Activated effector memory CD4-positive, alpha-beta T cell treated with anti-CD3 and anti-CD28 coated beads, Interleukin-2, amount 50 U/mL, for 16 hours (primary cell): ENCODE measurements around the gene GFOD1.
"Not testable (repeated sequence)": the region's sequence is repeated elsewhere in the genome, so short reads cannot be mapped to it uniquely, and the experiment has no call there.

ENCODE experiments used
- DNase-seq: peaks from one replicate; pipeline ENCODE4 v3.0.0-alpha.2; 2020

GFOD1 gene

DNA sequence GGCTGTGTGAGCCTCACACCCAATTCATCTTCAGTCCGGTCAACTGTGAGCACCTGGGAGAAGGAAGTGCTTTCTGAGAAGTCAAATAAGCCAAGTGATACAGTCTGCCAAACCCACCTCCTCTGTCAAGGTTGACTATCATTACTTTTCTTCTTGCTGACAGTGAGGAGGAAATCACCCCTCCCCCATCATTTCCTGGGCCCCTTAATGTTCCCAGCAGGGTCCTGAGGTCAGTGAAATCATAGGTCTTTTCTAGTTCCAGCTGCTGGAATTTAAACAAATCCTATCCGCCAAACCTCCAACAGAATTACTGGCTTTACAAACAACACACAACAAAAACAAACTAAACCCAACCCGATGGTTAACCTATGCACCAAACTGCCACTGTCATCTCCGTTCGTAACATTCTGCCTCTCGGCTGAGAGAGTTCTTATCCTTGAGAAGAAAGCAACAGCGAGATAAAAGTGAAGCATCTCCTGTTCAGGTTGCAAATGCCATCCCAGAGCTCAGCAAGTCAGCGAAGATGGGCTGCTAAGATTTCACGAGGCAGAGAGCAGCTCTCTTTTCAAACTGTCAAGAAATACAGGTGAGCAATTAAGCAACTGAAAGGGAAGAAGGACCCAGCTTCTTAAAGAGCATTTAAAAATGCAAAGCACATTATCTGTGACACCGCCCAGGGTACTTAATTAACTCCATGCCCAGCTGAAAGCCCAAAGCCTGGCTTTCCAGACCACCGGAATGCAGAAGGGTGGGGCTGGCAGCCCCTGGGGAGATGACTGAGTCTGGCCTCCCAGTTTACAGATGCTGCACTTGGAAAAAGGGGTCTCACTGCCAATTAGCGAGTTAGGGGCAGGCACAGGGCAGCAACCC lies 24.7 kb downstream of the GFOD1 start:
- DNase-seq, result no peak

GRCh38 chr6:13461805-13462204 lies 25.6 kb downstream of the GFOD1 start:
- DNase-seq, result no peak

DNA sequence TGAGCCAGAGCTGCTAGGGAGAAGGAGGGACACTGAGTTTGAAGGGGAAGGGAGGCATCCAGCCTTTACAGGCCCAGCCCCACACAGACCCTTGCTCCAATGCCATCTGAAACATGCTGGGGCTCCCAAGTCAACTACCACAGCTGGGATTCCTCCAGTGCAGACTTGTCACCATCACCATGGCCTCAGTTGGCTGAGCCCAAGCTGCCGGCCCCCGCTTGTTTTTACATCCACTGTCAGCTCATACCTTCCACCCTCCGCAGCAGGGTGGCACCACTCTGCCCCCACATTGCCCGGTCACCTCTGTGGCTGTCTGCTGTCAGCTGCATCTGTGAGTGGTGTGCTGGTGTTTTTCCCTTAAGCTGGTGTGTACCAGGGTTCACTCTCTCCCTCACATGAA lies 26.1 kb downstream of the GFOD1 start:
- no peak for DNase-seq

GRCh38 chr6:13460289-13460688 lies 27.1 kb downstream of the GFOD1 start:
- DNase-seq, result not testable (repeated sequence)

- DNase-seq, result no peak
These were observed 29.8 kb downstream of the GFOD1 start for GRCh38 chr6:13457577-13457976.

DNA sequence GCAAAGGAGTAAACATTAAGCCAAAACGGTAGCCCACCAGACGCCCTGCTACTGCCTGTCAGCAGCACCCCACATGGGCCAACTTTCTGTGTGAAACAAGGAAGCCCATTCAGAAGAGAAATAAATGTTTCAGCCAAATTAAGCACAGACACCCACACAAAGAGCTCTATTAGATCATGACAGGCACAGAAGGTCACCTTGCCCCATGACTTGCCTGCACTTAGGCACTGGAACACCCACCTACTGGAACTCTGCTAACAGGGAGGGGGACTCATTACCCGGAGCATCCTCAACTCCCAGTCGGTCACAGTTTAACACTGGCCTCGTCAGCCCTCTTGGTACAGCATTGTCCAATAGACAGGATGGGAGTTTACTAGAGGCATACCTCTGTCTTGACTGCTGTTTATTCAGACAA lies 31.8 kb downstream of the GFOD1 start:
- no peak for DNase-seq

GRCh38 chr6:13454286-13455221 lies 32.8 kb downstream of the GFOD1 start:
- peak; percentile 90 for DNase-seq

DNA sequence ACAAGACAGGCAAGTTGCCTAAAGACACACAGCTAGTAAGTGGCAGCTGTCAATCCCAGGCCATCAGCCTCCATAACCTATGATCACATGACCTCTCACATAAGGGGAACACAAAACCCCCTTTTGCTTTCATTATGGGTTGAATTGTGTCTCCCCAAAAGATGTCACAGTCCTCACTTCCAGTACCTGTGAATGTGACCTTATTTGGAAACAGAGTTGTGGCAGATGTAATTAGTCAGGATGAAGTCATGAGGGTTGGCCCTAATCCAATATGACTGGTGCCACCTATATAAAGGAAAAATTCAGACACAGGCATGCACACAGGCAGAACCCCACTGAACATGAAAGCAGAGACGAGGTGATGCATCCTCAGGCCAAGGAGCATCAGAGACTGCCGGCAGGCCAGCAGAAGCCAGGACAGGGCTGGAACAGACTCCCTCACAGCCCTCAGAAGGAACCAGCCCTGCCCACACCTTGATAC lies 33.6 kb downstream of the GFOD1 start:
- DNase-seq, result peak; percentile 72

- no peak for DNase-seq
These were observed 34.2 kb downstream of the GFOD1 start for GRCh38 chr6:13453153-13453552.

DNA sequence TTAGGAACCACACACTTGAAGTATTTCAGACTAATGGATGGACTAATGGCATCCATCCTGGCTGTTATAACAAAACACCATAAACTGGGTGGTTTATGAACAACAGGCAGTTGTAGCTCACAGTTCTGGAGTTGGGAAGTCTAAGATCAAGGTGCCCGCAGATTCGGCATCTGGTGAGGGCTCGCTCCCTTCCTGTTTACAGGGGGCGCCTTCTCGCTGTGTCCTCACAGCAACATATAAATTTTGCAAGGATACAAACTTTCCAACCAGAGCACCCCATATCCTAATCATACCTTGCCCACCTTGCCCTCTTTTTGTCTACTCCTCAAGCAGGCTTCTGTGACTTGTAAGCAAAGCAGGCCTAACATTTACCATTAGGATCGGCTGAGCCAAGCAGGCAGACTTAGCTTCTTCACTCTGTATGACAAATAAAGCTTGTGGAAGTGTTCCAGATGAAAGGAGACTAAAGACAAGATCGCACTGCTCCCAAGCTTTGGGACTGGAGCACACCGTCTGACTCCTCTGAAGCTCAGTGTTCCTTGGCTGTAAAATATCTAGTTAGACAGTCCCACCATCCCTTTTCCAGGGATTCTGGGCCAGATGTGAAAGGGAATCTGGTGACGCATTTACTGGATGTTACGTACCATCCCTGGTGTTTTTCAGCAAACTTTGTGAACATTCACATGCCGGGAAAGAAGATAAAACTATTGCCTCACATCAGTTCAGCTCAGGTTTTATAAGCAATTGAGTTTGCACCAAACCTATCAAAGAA lies 34.9 kb downstream of the GFOD1 start:
- no peak for DNase-seq

DNA sequence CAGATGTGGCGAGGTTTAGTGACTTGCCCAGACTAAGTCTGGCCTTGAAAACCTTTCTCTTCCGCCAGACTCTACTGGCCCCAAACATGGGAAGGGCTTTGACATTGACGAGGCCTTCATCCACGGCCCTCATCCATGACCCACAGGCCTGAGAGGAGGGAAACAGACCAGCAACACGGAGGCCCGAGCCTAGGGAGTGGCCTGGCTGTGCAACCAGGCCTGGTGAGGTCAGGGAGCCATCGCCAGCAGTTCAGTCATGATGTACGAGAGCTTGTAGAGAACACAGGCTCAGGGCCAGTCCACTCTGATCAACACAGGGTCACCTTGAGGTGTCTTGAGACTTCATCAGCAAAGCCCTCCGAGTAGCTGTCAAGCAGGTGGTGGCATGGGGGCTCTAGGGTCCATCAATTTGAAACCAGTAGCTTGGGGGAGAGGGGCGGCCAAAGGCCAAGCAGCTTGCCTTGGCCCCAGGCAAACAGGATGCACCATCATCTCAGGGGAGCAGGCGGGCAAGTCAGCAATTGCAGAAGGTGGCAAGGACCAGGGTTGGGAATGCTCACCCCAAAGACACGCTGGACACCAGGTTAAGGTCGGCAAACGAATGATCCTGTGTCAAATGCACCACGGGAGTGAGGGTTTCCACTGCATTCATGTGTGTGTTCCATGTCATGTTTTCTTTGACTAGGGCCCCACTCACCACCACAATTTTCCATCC lies 36.1 kb downstream of the GFOD1 start:
- no peak for DNase-seq

DNA sequence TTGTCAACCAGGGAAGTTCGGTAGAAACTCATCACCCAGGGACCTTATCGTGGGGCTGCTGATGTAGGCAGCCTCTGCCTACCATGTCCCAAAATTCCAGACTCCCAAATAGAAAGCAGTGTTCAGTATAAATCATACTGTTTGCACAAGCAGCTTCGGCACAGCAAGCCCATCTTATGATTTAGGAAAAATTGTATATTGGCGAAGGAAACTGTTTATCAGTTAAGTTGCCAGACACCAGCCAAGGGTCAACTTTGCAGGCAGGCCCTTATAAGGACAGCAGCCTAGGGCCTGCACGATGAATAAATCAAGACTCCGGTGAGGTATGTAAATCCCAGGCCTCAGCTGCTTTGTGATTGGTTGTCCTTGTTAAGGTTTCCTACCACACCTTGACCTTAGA lies 36.8 kb downstream of the GFOD1 start:
- DNase-seq, result no peak

DNA sequence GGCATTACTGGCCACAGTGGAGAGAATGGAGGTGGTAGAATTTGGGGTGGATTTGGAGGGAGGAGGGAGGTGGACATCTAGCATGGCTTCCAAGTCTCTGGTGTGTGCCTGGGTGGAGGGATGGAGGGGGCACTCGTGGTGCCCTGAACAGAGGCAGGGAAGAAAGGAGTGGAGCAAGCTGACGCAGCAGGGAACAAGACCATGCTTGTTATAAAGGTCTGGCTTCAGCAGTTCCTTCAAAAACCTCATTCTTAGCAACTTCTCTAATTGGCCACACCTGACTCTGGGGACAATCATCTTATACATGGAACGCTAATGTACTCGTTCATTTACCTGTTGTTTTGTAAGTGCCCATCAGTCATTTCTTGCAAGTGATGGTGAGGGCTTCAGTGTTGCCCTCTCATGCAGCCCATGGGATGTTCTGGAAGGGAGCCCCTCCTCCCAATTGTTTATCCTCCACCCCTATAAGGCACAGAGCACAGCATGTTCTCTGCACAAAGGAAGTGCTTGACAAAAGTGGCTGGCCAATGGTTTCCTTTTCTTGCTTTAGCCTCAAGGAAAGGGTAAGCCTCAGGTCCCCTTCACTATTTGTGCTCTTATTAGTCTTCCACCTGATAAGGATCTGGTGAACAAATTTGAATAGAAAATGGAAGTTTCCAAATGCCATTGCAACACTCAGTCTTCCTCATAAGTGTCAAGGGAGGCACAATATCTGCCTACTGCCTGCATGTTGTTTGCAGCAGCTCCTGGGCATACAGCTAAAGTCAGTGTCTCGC lies 39.3 kb downstream of the GFOD1 start:
- no peak for DNase-seq

DNA sequence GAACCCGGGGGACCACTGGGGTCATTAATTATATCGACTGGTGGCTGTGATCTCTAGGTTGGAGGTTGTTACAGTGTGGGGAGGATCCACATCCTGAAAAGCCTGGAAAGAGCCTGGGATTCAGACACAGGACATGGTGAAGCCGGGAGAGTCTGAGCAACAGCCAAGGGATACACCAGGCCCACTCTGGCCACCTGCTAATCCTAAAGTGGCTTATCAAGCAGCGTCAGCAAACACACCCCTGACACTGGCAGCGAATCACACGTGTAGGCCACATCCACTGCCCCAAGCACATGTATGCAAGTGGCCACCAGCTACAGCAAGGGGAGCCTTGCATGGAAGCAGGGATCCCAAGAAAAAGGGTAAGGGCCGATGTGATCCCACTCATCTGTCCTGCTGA lies 41.0 kb downstream of the GFOD1 start:
- no peak for DNase-seq

- DNase-seq, result no peak
These were observed 41.7 kb downstream of the GFOD1 start for GRCh38 chr6:13445744-13446115.

DNA sequence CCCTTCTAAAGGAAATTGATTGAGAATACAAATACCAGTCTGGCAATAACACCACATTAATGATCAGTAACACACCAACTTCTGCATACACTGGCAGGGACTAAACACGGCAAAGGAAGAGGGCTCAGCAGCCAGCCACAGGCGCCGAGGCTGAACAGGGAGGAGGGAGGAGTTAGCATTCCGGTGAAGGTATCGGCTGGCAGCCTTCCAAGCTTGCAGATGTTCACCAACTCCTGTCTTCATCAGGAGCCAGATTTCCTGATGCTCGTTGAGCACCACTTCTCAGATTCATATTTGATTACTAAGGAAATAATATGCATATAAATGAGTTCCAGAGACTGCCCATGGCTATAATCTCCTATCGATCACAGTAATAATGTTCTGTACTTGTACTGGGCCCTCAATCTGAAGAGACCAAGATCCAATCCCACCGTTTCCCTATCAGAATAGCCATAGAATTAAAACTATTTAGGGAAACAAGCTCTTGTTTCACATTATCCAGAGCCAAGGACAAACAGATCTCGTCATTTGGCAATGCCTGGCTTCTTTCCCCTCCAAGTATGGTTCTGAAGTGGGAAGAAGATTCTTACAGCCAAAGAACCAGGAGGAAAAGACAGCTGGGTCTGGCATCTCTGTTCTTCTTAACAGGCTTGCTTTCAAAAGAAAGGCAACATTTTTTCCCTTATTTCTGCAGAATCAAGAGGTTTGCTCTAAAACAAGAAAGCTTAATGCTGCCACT lies 42.2 kb downstream of the GFOD1 start:
- DNase-seq, result no peak

GRCh38 chr6:13444604-13445003 lies 42.8 kb downstream of the GFOD1 start:
- no peak for DNase-seq

DNA sequence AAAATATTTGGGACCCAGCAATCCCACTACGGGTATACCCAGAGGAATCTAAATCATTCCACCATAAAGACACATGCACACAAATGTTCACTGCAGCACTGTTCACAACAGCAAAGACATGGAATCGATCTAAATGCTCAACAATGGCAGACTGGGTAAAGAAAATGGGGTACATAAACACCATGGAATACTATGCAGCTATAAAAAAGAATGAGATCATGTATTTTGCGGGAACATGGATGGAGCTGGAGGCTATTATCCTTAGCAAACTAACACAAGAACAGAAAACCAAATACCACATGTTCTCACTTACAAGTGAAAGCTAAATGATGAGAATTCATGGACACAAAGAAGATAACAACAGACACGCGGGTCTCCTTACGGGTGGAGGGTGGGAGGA lies 43.4 kb downstream of the GFOD1 start:
- not testable (repeated sequence) for DNase-seq

- no peak for DNase-seq
These were observed 45.6 kb downstream of the GFOD1 start for GRCh38 chr6:13441778-13442177.

GRCh38 chr6:13439644-13440043 lies 47.8 kb downstream of the GFOD1 start:
- DNase-seq, result no peak

DNA sequence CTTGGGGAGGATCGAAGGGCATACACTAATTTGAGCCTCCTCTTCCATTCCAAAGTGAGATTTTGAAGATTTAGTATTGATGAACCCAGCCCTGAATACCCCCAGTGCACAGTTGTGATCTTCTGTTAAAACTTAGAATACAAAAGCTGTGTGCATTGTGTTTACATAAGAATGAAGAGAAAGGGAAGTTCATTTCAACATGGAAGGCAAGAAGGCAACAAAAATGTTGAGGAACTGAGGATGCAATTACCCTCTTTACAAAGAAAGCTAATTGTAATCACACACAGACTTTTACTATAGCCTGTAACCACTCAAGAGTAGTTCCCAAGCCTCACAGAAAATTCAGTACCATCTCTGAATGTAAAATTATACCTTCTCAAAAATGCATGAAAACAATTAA lies 49.3 kb downstream of the GFOD1 start:
- DNase-seq, result no peak
